Suprapubic skin (tissue), 4 donors: ENCODE results near the gene TMSB15C. TPM values are rescaled to one million over a fixed set of nuclear protein-coding genes. Genes with fewer than 3 reads are reported as not detected.
"Not testable (repeated sequence)": the region's sequence is repeated elsewhere in the genome, so short reads cannot be mapped to it uniquely, and the experiment has no call there.

Experiments used
- DNase-seq, 2 donors: peaks; one replicate each; pipeline ENCODE4 v3.0.0-alpha.2; 2019; ENCODE audit warnings: low spot score in 2 of 2
- H3K27ac ChIP-seq: fragments of 200-600 bp; sonication (generic); one replicate; pipeline ENCODE4 v1.5.1; 2019
- H3K27me3 ChIP-seq: fragments of 200-600 bp; sonication (generic); one replicate; pipeline ENCODE4 v1.5.1; 2019
- H3K36me3 ChIP-seq: fragments of 200-600 bp; sonication (generic); one replicate; pipeline ENCODE4 v1.5.1; 2019
- H3K4me1 ChIP-seq: fragments of 200-600 bp; sonication (generic); one replicate; pipeline ENCODE4 v1.5.1; 2019
- H3K4me3 ChIP-seq: fragments of 200-600 bp; sonication (generic); one replicate; pipeline ENCODE4 v1.5.1; 2019; ENCODE audit warnings: mild to moderate bottlenecking
- H3K9me3 ChIP-seq: fragments of 200-600 bp; sonication (generic); one replicate; pipeline ENCODE4 v1.5.1; 2019
- EP300 ChIP-seq: sonication (generic); formaldehyde crosslinking; IDR thresholded peaks from one replicate; pipeline ENCODE4 v1.6.1; 2017; ENCODE audit warnings: antibody characterized with exemption
- POLR2A ChIP-seq, 2 donors: fragments of 450-650 bp; IDR thresholded peaks; one replicate each; pipeline ENCODE4 v1.6.1; 2017; ENCODE audit warnings: antibody characterized with exemption in 2 of 2, mild to moderate bottlenecking in 2 of 2, moderate library complexity in 2 of 2
- POLR2AphosphoS5 ChIP-seq, 3 donors: sonication (generic); formaldehyde crosslinking; IDR thresholded peaks; one replicate each; pipeline ENCODE4 v1.6.1; 2017; ENCODE audit warnings: antibody characterized with exemption in 3 of 3
- WGBS: methylation state at CpG from one replicate; pipeline ENCODE4 v1.1.5; 2018; 5-methylcytosine and 5-hydroxymethylcytosine counted together
- total RNA-seq, 4 donors: library from RNA; depleted of rRNA; stranded (reverse); fragments of >200 nt; gene quantifications; one replicate each; pipeline ENCODE4 v1.1.0, GENCODE V29; 2016
- TF ChIP-seq, protein P1 (sequence below), 2 donors: fragments of 200-600 bp in 1 of 2; fragments of 450-650 bp in 1 of 2; sonication (generic) in 1 of 2; IDR thresholded peaks; one replicate each; pipeline ENCODE4 v1.5.1; 2016 to 2019; ENCODE audit warnings: antibody characterized with exemption in 2 of 2, mild to moderate bottlenecking in 1 of 2, moderate library complexity in 1 of 2

TMSB15C gene
- total RNA-seq, result 1 to 10 TPM in 3 of 4 donors, under 1 TPM in 1; 0.25 to 4.7 (median 1.2) TPM

DNA sequence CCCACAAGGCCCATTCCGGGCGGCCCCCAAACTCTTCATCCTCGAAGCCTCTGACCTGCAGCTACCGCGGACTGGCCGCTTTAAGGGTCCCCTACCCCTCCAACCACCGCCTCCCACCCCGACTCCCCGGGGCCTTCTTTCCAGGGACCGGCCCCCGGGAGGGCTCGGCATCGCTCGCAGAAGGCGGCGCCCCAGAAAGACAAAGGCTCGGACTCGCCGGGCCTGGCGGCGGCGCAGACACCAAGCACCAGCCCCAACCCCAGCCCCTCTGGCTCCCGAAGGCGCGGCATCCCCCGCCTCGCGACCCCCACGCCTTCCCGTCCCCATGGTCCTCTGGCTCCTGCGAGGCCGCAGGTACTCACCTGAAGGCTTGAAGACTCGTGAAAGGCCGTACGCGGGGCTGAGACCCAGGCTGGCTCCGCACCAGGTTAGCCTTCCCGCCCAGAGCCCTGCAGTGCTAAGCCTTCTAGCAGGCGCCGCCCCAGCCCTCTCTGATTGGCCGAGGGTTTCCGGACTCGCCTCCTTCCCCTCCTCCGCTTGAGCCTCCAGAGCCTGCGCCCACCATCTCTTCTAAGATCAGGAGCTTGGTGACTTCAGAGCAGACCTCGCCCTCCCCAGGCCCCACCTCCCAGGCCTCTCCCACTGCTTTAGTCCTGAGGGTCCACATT lies at the start of gene TMSB15C:
TMSB15C (minus strand) TSS at position 459 of the 668 bp plus-strand sequence.
- DNase-seq, result not testable (repeated sequence)
- no CpG with 5 or more reads among the region's 46 CpGs for WGBS

DNA sequence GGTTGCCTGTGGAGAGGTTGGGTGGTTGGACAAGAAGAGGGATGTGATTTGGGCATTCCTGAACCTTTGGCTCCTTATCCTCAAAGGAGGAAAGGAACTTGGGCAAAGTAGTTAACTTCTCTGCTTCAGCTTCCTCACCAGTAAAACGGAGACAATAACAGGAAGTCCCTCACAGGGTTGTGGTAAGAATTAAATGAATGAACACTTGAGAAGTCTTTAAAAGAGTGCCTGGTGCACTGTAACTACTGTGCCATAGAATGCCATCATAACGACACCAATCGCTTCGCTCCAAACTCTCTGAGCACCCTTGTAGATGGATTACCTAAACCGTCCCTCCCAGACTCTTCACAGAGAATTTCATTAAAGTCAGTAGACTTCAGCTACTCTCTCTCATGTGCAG lies 46.8 kb upstream of the TMSB15C start:
- Histone ChIP-seq H3K36me3 (no peaks in the 10 kb centered on the region), H3K27ac (no peak overlapping the region), H3K4me1 (no peaks in the 10 kb centered on the region), H3K9me3 (no peaks in the 10 kb centered on the region), H3K4me3 (no peak overlapping the region), H3K27me3 (no peaks in the 10 kb centered on the region)
- no peak for DNase-seq
- WGBS, result 71% methylated on average over 5 of the region's 5 CpGs
- no peak for TF ChIP-seq POLR2AphosphoS5 (IDR thresholded peaks at IDR 0.05)
- TF ChIP-seq, protein P1, sequence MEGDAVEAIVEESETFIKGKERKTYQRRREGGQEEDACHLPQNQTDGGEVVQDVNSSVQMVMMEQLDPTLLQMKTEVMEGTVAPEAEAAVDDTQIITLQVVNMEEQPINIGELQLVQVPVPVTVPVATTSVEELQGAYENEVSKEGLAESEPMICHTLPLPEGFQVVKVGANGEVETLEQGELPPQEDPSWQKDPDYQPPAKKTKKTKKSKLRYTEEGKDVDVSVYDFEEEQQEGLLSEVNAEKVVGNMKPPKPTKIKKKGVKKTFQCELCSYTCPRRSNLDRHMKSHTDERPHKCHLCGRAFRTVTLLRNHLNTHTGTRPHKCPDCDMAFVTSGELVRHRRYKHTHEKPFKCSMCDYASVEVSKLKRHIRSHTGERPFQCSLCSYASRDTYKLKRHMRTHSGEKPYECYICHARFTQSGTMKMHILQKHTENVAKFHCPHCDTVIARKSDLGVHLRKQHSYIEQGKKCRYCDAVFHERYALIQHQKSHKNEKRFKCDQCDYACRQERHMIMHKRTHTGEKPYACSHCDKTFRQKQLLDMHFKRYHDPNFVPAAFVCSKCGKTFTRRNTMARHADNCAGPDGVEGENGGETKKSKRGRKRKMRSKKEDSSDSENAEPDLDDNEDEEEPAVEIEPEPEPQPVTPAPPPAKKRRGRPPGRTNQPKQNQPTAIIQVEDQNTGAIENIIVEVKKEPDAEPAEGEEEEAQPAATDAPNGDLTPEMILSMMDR (IDR thresholded peaks at IDR 0.05), result no peak
- TF ChIP-seq POLR2A (IDR thresholded peaks at IDR 0.05), result no peak
- no peak for TF ChIP-seq EP300

More for the DNA sequence above, at the start of gene TMSB15C:
- not testable (repeated sequence) for H3K36me3 ChIP-seq, H3K4me3 ChIP-seq, H3K9me3 ChIP-seq, H3K27me3 ChIP-seq, H3K27ac ChIP-seq, H3K4me1 ChIP-seq

- H3K27me3 ChIP-seq, result no peaks in the 10 kb centered on the region
- H3K4me3 ChIP-seq, result no peak overlapping the region
- 80% methylated on average over 1 of the region's 1 CpG for WGBS
Observed at GRCh38 chrX:104118765-104119164, 42.7 kb upstream of the TMSB15C start.

DNA sequence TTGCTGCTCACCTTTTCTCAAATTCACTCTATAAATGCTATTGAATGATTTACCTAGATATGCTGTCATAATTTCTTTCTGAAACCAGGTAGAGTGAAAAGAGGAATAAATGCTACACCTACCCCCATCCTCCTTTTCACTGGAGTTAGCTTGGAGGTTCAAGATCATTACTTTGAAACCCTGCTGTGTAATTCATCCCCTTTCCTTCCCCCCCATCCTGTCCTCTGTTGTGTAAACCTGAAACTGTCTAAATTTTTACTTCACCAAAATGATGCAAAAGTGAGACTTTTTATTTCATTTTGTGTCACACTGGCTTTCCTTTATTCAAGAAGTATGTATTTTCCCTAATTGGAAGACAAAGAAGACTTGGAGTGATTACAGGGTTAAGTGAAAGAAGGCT lies 41.7 kb upstream of the TMSB15C start:
- no peak for DNase-seq
- Histone ChIP-seq H3K4me1 (peaks cover 7% of the 10 kb centered on the region), H3K27ac (no peak overlapping the region), H3K27me3 (no peaks in the 10 kb centered on the region), H3K36me3 (no peaks in the 10 kb centered on the region), H3K9me3 (no peaks in the 10 kb centered on the region), H3K4me3 (no peak overlapping the region)
- TF ChIP-seq, protein P1 (IDR thresholded peaks at IDR 0.05), result no peak
- TF ChIP-seq POLR2A (IDR thresholded peaks at IDR 0.05) (no peak), POLR2AphosphoS5 (IDR thresholded peaks at IDR 0.05) (no peak), EP300 (no peak)

More at GRCh38 chrX:104118765-104119164, 42.7 kb upstream of the TMSB15C start:
- no peaks in the 10 kb centered on the region for H3K4me1 ChIP-seq
- H3K9me3 ChIP-seq, result no peaks in the 10 kb centered on the region
- TF ChIP-seq EP300 (no peak), POLR2AphosphoS5 (IDR thresholded peaks at IDR 0.05) (no peak), POLR2A (IDR thresholded peaks at IDR 0.05) (no peak)
- TF ChIP-seq, protein P1 (IDR thresholded peaks at IDR 0.05), result no peak
- DNase-seq, result no peak
- H3K36me3 ChIP-seq, result no peaks in the 10 kb centered on the region
- no peak overlapping the region for H3K27ac ChIP-seq

GRCh38 chrX:104113222-104113965 lies 37.4 kb upstream of the TMSB15C start:
- Histone ChIP-seq H3K27ac (no peak overlapping the region), H3K4me3 (peak overlapping the region; percentile 55), H3K27me3 (no peaks in the 10 kb centered on the region), H3K9me3 (no peaks in the 10 kb centered on the region), H3K4me1 (peaks cover 7% of the 10 kb centered on the region), H3K36me3 (no peaks in the 10 kb centered on the region)
- WGBS, result 25% methylated on average over 24 of the region's 24 CpGs
- no peak for DNase-seq
- no peak for TF ChIP-seq POLR2AphosphoS5 (IDR thresholded peaks at IDR 0.05)
- TF ChIP-seq, protein P1 (IDR thresholded peaks at IDR 0.05), result peak in 1 of 2 donors; percentile 33
